Measurements from ENCODE around the gene LAMB4.
A peak's percentile ranks its signal among the peaks of the same experiment; 100 is the strongest.

LAMB4 gene

GRCh38 chr7:108009873-108010272, 120.3 kb downstream of the LAMB4 start:
- no peak for DNase-seq

GRCh38 chr7:108008827-108009226, 121.3 kb downstream of the LAMB4 start:
- no peak for DNase-seq

- DNase-seq: no peak
Measured at GRCh38 chr7:108008240-108008639, 121.9 kb downstream of the LAMB4 start.

- no peak for DNase-seq
Measured at GRCh38 chr7:108007762-108008161, 122.4 kb downstream of the LAMB4 start.

- no peak for DNase-seq
Measured at GRCh38 chr7:108007261-108007660, 122.9 kb downstream of the LAMB4 start.

GRCh38 chr7:108004220-108005142, 125.7 kb downstream of the LAMB4 start:
- DNase-seq: no peak

GRCh38 chr7:108003599-108003935, 126.6 kb downstream of the LAMB4 start:
- DNase-seq: no peak

GRCh38 chr7:108002726-108003598, 127.2 kb downstream of the LAMB4 start, which contains the start of gene LAMB1:
Gene LAMB1 (minus strand): TSS chr7:108003161. CDS start chr7:108002885, 276 bp downstream.
- peak; percentile 59 for DNase-seq

GRCh38 chr7:108001764-108002725, 128.1 kb downstream of the LAMB4 start:
- DNase-seq: peak; percentile 59

- peak; percentile 57 for DNase-seq
Measured at GRCh38 chr7:108000875-108001763, 129.0 kb downstream of the LAMB4 start.

GRCh38 chr7:107999779-108000560, 130.2 kb downstream of the LAMB4 start:
- no peak for DNase-seq

- DNase-seq: no peak
Measured at GRCh38 chr7:107998660-107999480, 131.3 kb downstream of the LAMB4 start.

- DNase-seq: no peak
Measured at GRCh38 chr7:107998150-107998549, 132.0 kb downstream of the LAMB4 start.

- DNase-seq: no peak
Measured at GRCh38 chr7:107996072-107996882, 133.9 kb downstream of the LAMB4 start.

GRCh38 chr7:107995184-107996071, 134.7 kb downstream of the LAMB4 start:
- no peak for DNase-seq

GRCh38 chr7:107994421-107995030, 135.6 kb downstream of the LAMB4 start:
- no peak for DNase-seq

- no peak for DNase-seq
Measured at GRCh38 chr7:107993891-107994291, 136.3 kb downstream of the LAMB4 start.
